RKO (cell line): ENCODE measurements around the gene TMEM175.

Experiments
- DNase-seq: peaks from one replicate; pipeline ENCODE4 v3.0.0-alpha.2; 2016; ENCODE audit warnings: low spot score

Gene TMEM175

DNA sequence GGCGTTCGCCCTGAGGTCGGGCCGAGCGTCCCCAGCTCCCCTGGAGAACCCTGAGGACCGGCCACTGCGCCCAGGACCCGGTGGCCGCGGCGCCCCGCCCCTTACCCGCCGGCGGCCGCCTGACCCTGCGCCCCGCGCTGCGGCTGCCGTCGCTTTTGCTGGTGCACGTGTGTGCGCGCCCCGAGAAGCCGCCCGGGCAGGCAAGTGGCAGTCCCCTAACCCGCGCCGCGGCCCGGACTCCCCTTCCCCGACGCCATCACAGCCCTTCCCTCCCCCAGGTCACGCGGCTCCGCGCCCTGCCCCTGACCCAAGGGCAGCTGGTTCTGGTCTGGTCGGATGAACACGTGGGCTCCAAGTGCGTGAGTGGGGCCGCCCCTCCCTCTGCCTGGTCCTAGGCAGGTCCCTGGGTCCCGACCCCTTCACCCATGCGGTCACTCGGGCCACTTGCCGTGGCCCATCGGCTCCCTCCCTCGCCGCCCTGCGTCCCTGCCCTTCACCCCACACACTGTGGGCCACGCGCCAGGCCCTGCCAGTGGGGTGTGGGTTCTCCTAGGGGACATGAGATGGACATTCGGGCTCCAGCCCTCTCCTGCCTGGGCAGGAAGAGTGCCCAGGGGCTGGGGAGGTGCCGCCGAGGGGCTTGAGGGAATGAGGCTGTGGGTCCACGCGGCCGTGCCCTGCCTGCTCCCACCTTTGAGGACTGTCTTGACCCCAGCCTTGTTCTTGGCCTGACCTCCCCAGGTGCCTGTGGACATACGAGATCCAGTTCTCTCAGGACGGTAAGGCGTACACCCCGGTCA is 71.2 kb downstream of the TMEM175 start:
- DNase-seq: no peak

DNA sequence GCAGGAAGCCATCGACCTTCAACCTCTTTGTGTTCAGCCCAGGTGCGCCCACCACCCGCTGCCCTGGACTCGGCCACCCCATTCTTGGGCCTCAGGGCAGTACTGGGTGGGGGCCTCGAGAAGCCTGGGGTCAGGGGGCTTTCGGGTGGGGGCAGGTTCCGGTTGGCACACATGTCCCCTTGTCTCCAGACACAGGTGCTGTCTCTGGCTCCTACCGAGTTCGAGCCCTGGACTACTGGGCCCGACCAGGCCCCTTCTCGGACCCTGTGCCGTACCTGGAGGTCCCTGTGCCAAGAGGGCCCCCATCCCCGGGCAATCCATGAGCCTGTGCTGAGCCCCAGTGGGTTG is 71.8 kb downstream of the TMEM175 start:
- DNase-seq: no peak

DNA sequence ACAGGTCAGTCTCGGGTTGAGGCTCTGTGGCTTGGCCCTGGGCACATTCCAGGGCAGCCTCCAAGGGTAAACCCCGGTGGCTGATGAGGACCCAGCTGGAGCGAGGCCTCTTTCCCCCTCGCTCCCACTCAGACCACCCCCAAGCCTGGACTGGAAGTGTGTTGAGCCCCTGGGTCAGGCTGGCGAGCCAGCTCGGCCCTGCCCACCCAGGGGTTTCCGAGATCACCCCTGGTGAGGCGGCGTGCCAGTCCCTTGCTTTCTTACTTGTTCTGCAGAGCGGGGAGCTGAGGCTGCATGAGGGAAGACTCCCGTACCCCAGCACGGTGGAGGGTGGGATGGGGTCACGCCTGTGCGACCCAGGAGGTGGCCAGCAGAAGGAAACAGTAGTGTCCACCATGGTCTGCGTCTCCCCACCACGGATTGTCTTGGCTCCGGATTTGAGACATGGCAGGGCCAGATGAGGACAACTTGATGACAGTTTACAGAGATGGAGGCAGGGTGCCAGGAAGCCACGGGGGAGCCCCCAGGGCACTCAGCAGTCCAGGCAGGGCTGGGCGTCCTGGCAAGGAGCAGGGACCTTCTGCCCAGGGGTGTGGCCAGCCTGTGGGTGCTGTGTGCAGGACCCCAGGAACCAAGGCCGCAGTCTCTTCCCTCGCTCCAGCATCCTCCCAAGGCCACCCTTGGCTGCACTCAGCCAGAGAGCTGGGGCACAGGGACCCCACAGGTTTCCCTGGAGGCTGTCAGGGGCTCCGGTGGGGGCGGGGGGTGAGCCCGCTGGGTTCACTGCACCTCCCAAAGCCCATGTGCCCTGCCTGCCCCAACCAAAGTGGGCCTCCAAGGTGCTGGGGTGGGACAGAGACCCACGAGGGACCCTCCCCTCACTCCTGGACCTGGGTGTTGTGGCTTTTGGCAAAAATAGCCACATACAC is 72.6 kb downstream of the TMEM175 start:
- no peak for DNase-seq

DNA sequence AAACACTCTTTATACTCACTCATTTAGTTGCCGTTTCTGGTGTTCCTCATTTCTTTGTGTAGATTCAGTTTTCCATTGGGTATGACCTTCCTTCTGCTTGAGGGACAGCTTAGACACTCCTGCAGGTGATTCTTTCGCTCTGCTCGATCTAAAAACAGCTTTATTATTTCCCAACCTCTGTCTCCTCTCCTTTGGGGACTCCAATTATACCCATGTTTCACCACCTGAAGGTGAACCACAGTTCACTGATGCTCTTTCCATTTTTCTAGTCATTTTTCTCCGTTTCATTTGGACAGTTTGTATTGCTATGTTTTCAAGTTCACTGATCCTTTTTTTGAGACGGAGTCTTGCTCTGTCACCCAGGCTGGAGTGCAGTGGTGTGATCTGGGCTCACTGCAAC is 74.6 kb downstream of the TMEM175 start:
- DNase-seq: no peak
